GM21423 (cell line): ENCODE data around the gene DCHS2.
"Not testable (repeated sequence)": the region's sequence is repeated elsewhere in the genome, so short reads cannot be mapped to it uniquely, and the experiment has no call there.

Source experiments
- ATAC-seq: cut with Tn5 transposase; IDR thresholded peaks from one replicate; pipeline ENCODE4 v1.9.1; 2021; ENCODE audit warnings: mild to moderate bottlenecking, moderate library complexity; ENCODE audit not compliant: unreplicated experiment

Gene DCHS2

DNA sequence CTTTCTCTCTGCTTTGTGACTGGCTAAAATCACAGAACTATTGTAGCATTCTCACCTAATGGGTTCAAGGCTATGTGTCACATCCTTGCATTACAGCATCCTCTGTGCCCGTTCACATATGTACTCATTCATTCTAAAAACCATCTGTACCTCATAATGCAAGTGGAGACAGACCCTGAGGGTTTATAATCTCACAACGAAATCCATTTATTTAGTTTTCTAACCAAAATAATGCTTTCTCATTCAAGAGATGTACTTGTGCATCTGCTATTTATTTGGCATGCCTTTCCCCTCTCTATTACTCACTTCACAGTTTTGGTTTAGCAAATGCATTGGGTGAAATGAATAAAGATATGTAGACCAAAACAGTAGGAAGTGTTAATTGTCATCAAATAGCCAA is 261.5 kb downstream of the DCHS2 start:
- ATAC-seq: no peak

GRCh38 chr4:154222875-154223274 is 268.7 kb downstream of the DCHS2 start:
- no peak for ATAC-seq

DNA sequence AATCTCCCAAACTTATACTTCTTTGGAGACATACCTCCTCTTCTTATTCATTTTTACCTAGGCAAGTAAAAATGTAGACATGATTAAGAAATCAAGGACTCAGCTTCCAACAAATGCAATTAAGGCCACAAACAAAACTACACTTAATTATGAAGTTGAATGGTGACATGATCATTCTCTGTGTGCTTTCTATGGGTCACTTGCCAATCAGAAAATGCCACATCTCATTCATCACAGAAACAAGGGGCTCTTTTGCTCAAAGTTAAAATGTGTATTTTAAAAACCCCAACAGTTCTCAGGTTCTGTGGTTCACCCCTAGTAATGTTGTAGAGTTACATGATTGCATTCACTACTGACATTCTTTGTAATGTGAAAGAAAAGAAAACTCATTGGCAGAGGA is 273.5 kb downstream of the DCHS2 start:
- ATAC-seq: no peak

- ATAC-seq: not testable (repeated sequence)
Observed at GRCh38 chr4:154217384-154217783, 274.2 kb downstream of the DCHS2 start.

DNA sequence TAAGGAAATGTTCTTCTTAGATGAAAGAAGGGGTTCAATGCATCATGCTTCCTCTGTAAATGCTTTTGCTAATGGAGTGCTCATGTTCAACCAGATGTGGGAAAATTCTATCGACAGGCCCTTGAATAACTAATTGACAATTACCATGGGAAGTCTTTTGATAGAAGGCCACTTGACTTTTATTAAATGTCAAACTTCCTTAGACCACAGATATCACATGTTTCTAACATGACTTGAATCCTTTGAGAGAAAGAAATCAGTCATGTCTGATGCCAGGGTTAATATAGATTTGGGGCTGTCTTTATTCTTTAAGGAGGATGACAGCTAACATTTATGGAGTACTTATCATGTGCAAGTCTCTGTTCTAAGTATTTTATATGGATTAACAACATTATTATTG is 280.1 kb downstream of the DCHS2 start:
- ATAC-seq: no peak

GRCh38 chr4:154208424-154208823 is 283.2 kb downstream of the DCHS2 start:
- no peak for ATAC-seq

- no peak for ATAC-seq
Observed at GRCh38 chr4:154205471-154205870, 286.1 kb downstream of the DCHS2 start.

DNA sequence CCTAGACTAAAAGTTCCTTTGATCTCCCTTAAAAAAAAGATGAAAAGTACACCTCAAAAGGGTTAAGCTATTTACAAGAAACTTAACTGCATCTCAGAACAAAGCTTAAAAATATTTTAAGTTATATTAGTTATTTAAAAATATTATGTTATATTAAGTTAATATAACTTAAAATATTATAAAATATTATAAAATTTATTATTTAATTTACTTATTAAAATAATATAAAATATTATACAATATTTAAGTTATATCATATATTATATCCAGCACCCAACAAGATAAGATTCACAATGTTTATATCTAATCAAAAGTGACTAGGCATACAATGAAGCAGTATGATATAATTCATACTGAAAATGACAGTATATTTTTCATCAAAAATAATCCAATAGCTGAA is 296.9 kb downstream of the DCHS2 start:
- ATAC-seq: no peak

- no peak for ATAC-seq
Observed at GRCh38 chr4:154192585-154192984, 299.0 kb downstream of the DCHS2 start.

- ATAC-seq: no peak
Observed at GRCh38 chr4:154189346-154189745, 302.3 kb downstream of the DCHS2 start.

DNA sequence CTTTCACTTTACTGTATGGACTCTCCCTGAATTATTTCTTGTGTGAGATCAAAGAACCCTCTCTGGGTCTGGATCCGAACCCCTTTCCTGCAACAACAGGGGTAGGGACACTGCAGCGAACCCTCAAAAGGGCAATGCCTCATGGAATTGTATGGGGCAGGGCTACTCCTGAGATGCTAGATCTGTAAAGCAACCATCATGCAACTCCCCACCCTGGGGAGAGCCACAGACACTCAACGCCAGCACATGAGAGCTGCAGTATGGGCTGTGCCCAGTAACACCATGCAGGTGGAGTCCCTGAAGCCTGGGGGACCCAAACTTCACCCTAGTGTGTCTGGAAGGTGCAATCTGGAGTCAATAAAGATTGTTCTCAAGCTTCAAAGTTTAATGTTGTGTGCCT is 304.7 kb downstream of the DCHS2 start:
- no peak for ATAC-seq

GRCh38 chr4:154186035-154186434 is 305.6 kb downstream of the DCHS2 start:
- no peak for ATAC-seq

GRCh38 chr4:154184238-154184637 is 307.4 kb downstream of the DCHS2 start:
- no peak for ATAC-seq

GRCh38 chr4:154183264-154183663 is 308.3 kb downstream of the DCHS2 start:
- no peak for ATAC-seq
